ENCODE data around the gene MGST1. TPM values are rescaled to one million over a fixed set of nuclear protein-coding genes. Genes with fewer than 3 reads are reported as not detected.

The MGST1 gene, protein sequence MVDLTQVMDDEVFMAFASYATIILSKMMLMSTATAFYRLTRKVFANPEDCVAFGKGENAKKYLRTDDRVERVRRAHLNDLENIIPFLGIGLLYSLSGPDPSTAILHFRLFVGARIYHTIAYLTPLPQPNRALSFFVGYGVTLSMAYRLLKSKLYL
- polyA plus RNA-seq (2011; rRNA removed) = 1,309 and 1,782 TPM in 2 replicates
- polyA plus RNA-seq (2012; cell fraction: cytosol; rRNA removed) = 564 and 568 TPM in 2 replicates
- 141 and 211 TPM in 2 replicates for polyA plus RNA-seq (2012; cell fraction: nucleus; rRNA removed)
- 869 to 949 TPM (median 919 TPM) in 3 replicates for polyA plus RNA-seq (2017; fragmentation: RNase III; extraction: RNeasy Plus Mini Kit Qiagen cat#74134 plus additional on column Dnase treatment)
- 563 and 649 TPM in 2 replicates for polyA minus RNA-seq (2011; rRNA and poly(A)+ RNA removed)

DNA sequence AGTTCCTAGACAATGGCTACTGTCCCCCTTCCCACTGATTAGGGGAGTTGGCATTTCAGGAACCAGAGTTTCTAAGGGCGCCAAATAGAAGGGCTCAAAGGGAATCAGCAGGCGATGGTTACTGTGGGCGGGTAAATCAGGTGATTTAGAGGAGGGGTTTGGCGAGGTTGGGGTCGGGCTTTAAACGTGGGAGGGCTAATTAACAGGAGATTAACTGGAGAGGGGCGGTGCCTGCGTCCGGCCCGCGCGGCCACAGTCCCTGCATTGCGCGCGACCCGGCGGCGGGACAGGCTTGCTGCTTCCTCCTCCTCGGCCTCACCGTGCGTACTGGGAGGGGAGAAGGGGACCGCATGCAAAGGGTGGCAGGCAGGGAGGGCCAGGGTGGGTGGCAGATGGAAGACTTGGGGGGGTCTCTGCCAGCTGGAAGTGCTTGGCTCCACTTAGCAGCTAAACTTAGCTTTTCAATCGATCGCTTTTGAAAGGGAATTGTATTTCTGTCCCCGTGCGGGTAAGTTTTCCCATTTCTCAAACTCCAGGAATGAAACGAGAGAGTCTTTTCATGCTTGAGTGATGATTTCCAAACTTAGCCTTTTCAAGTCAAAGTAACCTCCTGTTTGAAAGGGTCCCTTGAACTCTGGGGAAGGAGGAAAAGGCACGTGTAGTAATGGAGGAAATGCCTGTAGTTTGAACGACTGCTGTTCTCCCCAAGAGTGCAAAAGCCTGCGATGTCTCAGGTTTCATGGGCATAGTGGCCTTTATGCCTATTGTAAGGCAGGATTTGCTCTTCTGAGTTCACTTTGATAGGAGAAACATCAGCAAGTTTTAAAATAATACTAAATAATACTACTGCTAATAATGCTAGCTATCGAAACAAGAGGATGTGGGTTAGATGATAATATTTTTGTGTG, at the start of gene MGST1:
Gene MGST1, plus strand, starts transcription at position 255 of the 908 bp plus-strand sequence. CDS start 6,608 bp downstream, outside the sequence.
- POLR2A ChIA-PET = interaction anchor here (1.4 kb wide), 1 partner anchor 18 kb away, joined by 5 read pairs; no protein-coding TSS in a partner anchor
- ATAC-seq (peak; percentile 80 to 87), FAIRE-seq (no peak), DNase-seq (ENCODE audit: low read depth in 1 of 2, low spot score in 1 of 2) (peak; percentile 38 to 88)
- H3K9me3 ChIP-seq = no peaks in the 10 kb centered on the region
- H3K4me2 ChIP-seq = peak within 1 kb of the TSS; percentile 95
- 1% methylated on average over 27 of the region's 31 CpGs for WGBS (ENCODE audit: missing lambda C conversion rate)
- CTCF ChIA-PET = interaction anchor here (1.2 kb wide), 1 partner anchor 13 kb away, joined by 4 read pairs; no protein-coding TSS in a partner anchor
- peak within 1 kb of the TSS; percentile 76 for H3K4me3 ChIP-seq
- H3K4me1 ChIP-seq = peaks cover 46% of the 10 kb centered on the region
- peak within 1 kb of the TSS; percentile 97 to 99 for H3K27ac ChIP-seq
- TF ChIP-seq TP53 (CRISPR knock-in tag; IDR thresholded peaks at IDR 0.05) (no peak), RNF2 (IDR thresholded peaks at IDR 0.05; ENCODE audit: borderline replicate concordance, low read depth) (no peak), JUNB (IDR thresholded peaks at IDR 0.05) (no peak), EHMT2 (IDR thresholded peaks at IDR 0.05; ENCODE audit: low read depth) (no peak), KDM1A (IDR thresholded peaks at IDR 0.05; ENCODE audit: low read depth) (no peak), JUN (IDR thresholded peaks at IDR 0.05) (peak; percentile 40 to 92), MAFK (IDR thresholded peaks at IDR 0.05; ENCODE audit: partially characterized antibody) (no peak), RCOR1 (IDR thresholded peaks at IDR 0.05; ENCODE audit: low read depth, low read length) (no peak), POLR2AphosphoS2 (conservative IDR thresholded peaks at IDR 0.05; ENCODE audit: low read length) (no peak), RAD21 (conservative IDR thresholded peaks at IDR 0.05 in 1 of 2, IDR thresholded peaks at IDR 0.05 in 1 of 2) (no peak), GATA3 (IDR thresholded peaks at IDR 0.05; ENCODE audit: borderline replicate concordance) (no peak; the same call in 1 of the 2 replicates), BHLHE40 (IDR thresholded peaks at IDR 0.05; ENCODE audit: low read depth, low read length) (no peak), PHF8 (IDR thresholded peaks at IDR 0.05; ENCODE audit: borderline replicate concordance, low read depth) (peak; percentile 34; the same call in 1 of the 2 replicates), ZSCAN20 (CRISPR knock-in tag; IDR thresholded peaks at IDR 0.05) (no peak), HOXA7 (CRISPR knock-in tag; IDR thresholded peaks at IDR 0.05) (peak; percentile 87), KDM5A (IDR thresholded peaks at IDR 0.05) (no peak), HEYL (CRISPR knock-in tag; IDR thresholded peaks at IDR 0.05) (no peak), FOXS1 (CRISPR knock-in tag; IDR thresholded peaks at IDR 0.05) (no peak), HDAC2 (IDR thresholded peaks at IDR 0.05) (no peak), HOXB5 (CRISPR knock-in tag; IDR thresholded peaks at IDR 0.05) (0 out of 2 replicates have a peak, but pooled peaks have one; percentile 21), NFE2L2 (conservative IDR thresholded peaks at IDR 0.05; ENCODE audit: low read length) (no peak), MYC (IDR thresholded peaks at IDR 0.05; ENCODE audit: borderline replicate concordance, low read length) (peak; percentile 53; the same call in 1 of the 2 replicates), CBX8 (IDR thresholded peaks at IDR 0.05) (no peak), TFCP2L1 (CRISPR knock-in tag; IDR thresholded peaks at IDR 0.05) (peak; percentile 56; the same call in 1 of the 2 replicates), POLR2A (IDR thresholded peaks at IDR 0.05; ENCODE audit: low read length) (peak; percentile 97), RFX5 (IDR thresholded peaks at IDR 0.05) (no peak)
- TF ChIP-seq, protein P1, sequence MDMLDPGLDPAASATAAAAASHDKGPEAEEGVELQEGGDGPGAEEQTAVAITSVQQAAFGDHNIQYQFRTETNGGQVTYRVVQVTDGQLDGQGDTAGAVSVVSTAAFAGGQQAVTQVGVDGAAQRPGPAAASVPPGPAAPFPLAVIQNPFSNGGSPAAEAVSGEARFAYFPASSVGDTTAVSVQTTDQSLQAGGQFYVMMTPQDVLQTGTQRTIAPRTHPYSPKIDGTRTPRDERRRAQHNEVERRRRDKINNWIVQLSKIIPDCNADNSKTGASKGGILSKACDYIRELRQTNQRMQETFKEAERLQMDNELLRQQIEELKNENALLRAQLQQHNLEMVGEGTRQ (IDR thresholded peaks at IDR 0.05) = peak; percentile 2; the same call in 1 of the 2 replicates
- TF ChIP-seq, protein P2, sequence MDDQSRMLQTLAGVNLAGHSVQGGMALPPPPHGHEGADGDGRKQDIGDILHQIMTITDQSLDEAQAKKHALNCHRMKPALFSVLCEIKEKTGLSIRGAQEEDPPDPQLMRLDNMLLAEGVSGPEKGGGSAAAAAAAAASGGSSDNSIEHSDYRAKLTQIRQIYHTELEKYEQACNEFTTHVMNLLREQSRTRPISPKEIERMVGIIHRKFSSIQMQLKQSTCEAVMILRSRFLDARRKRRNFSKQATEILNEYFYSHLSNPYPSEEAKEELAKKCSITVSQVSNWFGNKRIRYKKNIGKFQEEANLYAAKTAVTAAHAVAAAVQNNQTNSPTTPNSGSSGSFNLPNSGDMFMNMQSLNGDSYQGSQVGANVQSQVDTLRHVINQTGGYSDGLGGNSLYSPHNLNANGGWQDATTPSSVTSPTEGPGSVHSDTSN (IDR thresholded peaks at IDR 0.05) = no peak
- TF ChIP-seq, protein P3, sequence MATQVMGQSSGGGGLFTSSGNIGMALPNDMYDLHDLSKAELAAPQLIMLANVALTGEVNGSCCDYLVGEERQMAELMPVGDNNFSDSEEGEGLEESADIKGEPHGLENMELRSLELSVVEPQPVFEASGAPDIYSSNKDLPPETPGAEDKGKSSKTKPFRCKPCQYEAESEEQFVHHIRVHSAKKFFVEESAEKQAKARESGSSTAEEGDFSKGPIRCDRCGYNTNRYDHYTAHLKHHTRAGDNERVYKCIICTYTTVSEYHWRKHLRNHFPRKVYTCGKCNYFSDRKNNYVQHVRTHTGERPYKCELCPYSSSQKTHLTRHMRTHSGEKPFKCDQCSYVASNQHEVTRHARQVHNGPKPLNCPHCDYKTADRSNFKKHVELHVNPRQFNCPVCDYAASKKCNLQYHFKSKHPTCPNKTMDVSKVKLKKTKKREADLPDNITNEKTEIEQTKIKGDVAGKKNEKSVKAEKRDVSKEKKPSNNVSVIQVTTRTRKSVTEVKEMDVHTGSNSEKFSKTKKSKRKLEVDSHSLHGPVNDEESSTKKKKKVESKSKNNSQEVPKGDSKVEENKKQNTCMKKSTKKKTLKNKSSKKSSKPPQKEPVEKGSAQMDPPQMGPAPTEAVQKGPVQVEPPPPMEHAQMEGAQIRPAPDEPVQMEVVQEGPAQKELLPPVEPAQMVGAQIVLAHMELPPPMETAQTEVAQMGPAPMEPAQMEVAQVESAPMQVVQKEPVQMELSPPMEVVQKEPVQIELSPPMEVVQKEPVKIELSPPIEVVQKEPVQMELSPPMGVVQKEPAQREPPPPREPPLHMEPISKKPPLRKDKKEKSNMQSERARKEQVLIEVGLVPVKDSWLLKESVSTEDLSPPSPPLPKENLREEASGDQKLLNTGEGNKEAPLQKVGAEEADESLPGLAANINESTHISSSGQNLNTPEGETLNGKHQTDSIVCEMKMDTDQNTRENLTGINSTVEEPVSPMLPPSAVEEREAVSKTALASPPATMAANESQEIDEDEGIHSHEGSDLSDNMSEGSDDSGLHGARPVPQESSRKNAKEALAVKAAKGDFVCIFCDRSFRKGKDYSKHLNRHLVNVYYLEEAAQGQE (IDR thresholded peaks at IDR 0.05) = no peak
- TF ChIP-seq, protein P4, sequence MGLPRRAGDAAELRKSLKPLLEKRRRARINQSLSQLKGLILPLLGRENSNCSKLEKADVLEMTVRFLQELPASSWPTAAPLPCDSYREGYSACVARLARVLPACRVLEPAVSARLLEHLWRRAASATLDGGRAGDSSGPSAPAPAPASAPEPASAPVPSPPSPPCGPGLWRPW (IDR thresholded peaks at IDR 0.05) = no peak
- TF ChIP-seq, protein P5, sequence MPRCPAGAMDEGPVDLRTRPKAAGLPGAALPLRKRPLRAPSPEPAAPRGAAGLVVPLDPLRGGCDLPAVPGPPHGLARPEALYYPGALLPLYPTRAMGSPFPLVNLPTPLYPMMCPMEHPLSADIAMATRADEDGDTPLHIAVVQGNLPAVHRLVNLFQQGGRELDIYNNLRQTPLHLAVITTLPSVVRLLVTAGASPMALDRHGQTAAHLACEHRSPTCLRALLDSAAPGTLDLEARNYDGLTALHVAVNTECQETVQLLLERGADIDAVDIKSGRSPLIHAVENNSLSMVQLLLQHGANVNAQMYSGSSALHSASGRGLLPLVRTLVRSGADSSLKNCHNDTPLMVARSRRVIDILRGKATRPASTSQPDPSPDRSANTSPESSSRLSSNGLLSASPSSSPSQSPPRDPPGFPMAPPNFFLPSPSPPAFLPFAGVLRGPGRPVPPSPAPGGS (IDR thresholded peaks at IDR 0.05) = peak; percentile 88
- TF ChIP-seq, protein P6, sequence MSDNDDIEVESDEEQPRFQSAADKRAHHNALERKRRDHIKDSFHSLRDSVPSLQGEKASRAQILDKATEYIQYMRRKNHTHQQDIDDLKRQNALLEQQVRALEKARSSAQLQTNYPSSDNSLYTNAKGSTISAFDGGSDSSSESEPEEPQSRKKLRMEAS (IDR thresholded peaks at IDR 0.05) = peak; percentile 88

All from A549 (cell line).